ENCODE data around the gene SPSB3. TPM values are rescaled to one million over a fixed set of nuclear protein-coding genes. Genes with fewer than 3 reads are reported as not detected.
"Not testable (repeated sequence)": the region's sequence is repeated elsewhere in the genome, so short reads cannot be mapped to it uniquely, and the experiment has no call there.

The SPSB3 gene
- total RNA-seq, 1 donor from 2014 or later, result 48.2 TPM

DNA sequence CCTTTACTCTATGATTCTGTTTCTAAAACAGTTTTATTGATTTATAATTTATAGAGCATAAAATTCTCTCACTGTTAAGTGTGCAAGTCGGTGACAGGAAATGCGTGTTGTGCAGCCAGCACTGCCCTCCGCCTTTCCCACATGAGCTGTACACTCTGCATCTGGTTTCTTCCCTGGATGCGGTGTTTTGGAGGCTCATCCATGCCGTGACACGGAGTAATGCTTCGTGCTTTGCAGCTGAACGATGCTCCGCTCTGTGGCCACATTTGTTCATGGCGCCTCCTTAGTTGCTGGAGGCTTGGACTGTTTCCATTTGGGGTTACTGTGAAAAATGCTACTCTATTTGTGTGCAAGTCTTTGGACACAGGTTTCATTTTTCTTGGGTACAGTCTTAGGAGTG is 18.3 kb upstream of the SPSB3 start:
- TF ChIP-seq, protein P1, sequence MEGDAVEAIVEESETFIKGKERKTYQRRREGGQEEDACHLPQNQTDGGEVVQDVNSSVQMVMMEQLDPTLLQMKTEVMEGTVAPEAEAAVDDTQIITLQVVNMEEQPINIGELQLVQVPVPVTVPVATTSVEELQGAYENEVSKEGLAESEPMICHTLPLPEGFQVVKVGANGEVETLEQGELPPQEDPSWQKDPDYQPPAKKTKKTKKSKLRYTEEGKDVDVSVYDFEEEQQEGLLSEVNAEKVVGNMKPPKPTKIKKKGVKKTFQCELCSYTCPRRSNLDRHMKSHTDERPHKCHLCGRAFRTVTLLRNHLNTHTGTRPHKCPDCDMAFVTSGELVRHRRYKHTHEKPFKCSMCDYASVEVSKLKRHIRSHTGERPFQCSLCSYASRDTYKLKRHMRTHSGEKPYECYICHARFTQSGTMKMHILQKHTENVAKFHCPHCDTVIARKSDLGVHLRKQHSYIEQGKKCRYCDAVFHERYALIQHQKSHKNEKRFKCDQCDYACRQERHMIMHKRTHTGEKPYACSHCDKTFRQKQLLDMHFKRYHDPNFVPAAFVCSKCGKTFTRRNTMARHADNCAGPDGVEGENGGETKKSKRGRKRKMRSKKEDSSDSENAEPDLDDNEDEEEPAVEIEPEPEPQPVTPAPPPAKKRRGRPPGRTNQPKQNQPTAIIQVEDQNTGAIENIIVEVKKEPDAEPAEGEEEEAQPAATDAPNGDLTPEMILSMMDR (IDR thresholded peaks at IDR 0.05; ENCODE audit: insufficient read depth, low read length, severe bottlenecking), result no peak
- no peak for DNase-seq (ENCODE audit: low read depth)

DNA sequence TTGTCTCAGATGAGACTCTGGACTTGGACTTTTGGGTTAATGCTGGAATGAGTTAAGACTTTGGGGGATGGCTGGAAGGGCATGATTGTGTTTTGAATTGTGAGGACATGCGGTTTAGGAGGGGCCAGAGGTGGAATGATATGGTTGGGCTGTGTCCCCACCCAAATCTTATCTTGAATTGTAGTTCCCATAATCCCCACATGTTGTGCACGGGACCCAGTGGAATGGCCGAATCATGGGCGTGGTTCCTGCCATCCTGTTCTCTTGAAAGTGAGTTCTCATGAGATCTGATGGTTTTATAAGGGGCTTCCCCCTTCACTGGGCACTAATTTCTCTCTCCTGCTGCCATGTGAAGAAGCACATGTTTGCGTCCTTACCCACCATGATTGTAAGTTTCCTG is 16.9 kb upstream of the SPSB3 start:
- H3K36me3 ChIP-seq (ENCODE audit: control insufficient read depth, insufficient read depth, low read length); FAIRE-seq; H3K4me3 ChIP-seq (ENCODE audit: low read depth, low read length); H3K27me3 ChIP-seq (ENCODE audit: control insufficient read depth, insufficient read depth, low read length); DNase-seq (ENCODE audit: low read depth): not testable (repeated sequence)

More for the DNA sequence above, 18.3 kb upstream of the SPSB3 start:
- Histone ChIP-seq H3K4me3 (ENCODE audit: low read depth, low read length) (no peak overlapping the region), H3K27me3 (ENCODE audit: control insufficient read depth, insufficient read depth, low read length) (no peaks in the 10 kb centered on the region), H3K36me3 (ENCODE audit: control insufficient read depth, insufficient read depth, low read length) (no peaks in the 10 kb centered on the region)
- no peak for FAIRE-seq

DNA sequence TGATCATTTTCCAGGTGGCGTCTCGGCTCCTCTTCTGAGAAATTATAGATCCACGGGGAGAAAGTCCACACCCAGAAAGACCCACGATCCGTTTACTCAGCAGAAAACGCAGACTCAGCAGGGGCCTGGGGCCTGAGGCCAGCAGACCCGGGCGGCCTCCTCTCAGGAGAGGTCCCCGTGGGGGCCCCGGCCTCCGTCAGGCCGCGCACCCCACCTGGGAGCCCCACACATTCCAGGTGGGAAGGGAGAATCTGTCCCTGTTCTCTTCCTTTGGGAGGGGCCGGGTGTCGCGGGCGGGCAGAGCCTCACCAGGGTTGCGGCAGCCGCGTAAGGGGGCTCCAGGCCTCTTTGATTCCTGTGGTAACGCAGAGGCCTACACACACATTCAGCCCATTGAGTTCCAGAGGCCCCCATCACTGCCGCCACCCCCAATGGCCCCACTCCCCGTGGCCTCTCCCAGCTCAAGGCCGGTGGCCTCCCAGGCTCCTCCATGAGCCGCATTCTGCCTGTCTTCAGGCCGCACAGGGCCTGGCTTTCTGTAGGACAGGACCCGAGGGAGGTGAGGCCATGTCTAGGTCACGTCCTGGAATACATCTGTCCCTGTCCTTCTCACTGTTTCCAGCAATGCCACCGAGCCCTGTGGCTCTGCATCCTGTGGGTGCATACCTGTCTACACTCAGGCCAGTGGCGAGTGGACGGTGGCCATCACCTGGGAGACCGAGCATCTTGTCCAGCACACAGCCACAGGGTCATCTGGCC is 12.7 kb upstream of the SPSB3 start:
- DNase-seq (ENCODE audit: low read depth), result no peak
- FAIRE-seq, result no peak
- H3K36me3 ChIP-seq (ENCODE audit: control insufficient read depth, insufficient read depth, low read length), result peaks cover 1% of the 10 kb centered on the region
- no peaks in the 10 kb centered on the region for H3K27me3 ChIP-seq (ENCODE audit: control insufficient read depth, insufficient read depth, low read length)
- TF ChIP-seq, protein P1 (IDR thresholded peaks at IDR 0.05; ENCODE audit: insufficient read depth, low read length, severe bottlenecking), result no peak
- H3K4me3 ChIP-seq (ENCODE audit: low read depth, low read length), result no peak overlapping the region

DNA sequence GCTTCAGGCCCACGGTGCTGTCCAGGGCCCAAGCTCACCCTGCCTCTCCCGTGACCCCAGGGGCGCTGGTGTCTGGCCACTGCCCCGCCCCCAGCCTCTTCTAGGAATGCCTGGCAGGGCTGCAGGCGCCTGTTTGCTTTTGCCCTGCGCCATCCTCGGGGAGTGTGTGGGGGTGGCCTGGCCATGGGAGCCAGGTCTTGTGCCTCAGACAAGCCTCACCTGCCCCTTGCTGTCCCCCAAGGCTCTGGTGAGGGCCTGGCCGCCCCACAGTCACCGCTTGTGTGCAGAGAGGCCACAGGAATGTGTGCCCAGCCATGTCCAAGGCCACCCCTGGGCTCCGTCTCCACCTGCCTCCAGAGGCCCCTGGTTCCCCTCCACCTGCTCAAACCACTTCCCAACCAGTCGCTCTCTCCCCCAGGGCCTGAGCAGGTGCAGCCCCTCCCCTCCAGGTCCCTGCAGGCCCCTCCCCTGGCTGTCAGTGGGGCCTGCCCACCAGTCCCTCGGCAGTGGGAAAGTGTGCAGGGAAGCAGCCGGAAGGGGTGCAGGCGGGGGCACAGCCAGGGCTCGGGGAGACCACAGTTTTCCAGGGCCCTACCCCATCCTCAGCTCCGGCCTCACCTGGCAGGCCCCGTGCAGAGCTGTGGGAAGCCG is 12.0 kb upstream of the SPSB3 start:
- DNase-seq (ENCODE audit: low read depth) (no peak), FAIRE-seq (no peak)
- no peaks in the 10 kb centered on the region for H3K27me3 ChIP-seq (ENCODE audit: control insufficient read depth, insufficient read depth, low read length)
- TF ChIP-seq, protein P1 (IDR thresholded peaks at IDR 0.05; ENCODE audit: insufficient read depth, low read length, severe bottlenecking), result no peak
- no peak overlapping the region for H3K4me3 ChIP-seq (ENCODE audit: low read depth, low read length)
- H3K36me3 ChIP-seq (ENCODE audit: control insufficient read depth, insufficient read depth, low read length), result peaks cover 2% of the 10 kb centered on the region

DNA sequence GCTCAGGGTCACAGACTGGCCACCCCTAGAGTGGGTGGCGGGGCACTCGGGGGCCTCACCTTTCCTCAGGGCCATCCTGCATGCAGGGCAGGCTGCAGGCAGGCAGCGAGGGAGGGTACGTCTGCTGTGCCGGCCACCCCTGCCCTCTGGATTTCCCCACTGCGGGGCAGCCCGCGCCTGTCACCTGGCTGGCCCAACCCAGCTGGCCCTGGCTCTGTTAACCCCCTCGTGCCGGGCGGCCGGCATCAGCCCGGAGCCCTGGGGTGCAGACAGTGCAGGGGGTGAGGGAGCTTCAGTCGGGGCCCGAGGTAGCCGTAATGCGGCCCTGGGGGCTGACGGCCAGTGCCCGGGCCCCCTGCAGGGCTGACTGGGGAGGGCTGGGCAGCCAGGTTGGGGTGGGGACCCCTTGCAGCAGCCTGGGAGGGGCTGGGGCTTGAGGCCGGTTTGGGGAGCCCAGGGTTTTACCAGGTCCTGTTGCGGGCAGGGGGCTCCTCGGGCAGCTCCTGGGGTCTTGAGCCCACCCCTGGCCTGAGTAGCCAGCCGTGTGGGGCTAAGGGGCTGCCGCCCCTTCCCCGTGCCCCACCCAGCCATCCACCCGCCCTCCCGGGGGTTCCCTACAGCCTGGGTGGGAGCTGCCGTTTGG is 11.3 kb upstream of the SPSB3 start, which contains the start of gene IGFALS:
IGFALS (minus strand) TSS at position 128 of the 643 bp plus-strand sequence; CDS start at position 75, 53 bp downstream.
- DNase-seq (ENCODE audit: low read depth) (no peak), FAIRE-seq (no peak)
- Histone ChIP-seq H3K27me3 (ENCODE audit: control insufficient read depth, insufficient read depth, low read length) (no peaks in the 10 kb centered on the region), H3K36me3 (ENCODE audit: control insufficient read depth, insufficient read depth, low read length) (peaks cover 5% of the 10 kb centered on the region), H3K4me3 (ENCODE audit: low read depth, low read length) (no peak within 1 kb of the TSS)
- TF ChIP-seq, protein P1 (IDR thresholded peaks at IDR 0.05; ENCODE audit: insufficient read depth, low read length, severe bottlenecking), result no peak
